ENCODE measurements around the gene DLG2.

DNA sequence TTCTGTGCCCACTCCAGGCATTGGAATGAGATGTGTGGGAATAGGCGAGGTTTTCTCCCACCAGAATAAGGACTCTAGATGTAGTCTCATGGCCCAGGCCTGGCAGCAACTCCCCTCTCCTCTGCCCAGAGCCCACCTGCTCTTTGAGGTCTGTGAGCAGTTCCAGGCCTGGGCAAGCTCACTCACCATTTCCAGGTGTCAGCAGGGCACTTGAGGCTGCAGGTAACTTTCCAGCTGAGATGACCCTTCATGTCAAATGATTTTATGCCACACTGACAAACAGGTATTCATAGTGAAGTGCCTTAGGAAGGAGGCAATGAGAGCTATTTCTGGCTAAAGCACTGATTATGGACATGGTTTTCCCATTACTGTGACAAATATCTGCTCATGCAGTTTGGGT, 2217.7 kb downstream of the DLG2 start:
- TF ChIP-seq, protein P1, sequence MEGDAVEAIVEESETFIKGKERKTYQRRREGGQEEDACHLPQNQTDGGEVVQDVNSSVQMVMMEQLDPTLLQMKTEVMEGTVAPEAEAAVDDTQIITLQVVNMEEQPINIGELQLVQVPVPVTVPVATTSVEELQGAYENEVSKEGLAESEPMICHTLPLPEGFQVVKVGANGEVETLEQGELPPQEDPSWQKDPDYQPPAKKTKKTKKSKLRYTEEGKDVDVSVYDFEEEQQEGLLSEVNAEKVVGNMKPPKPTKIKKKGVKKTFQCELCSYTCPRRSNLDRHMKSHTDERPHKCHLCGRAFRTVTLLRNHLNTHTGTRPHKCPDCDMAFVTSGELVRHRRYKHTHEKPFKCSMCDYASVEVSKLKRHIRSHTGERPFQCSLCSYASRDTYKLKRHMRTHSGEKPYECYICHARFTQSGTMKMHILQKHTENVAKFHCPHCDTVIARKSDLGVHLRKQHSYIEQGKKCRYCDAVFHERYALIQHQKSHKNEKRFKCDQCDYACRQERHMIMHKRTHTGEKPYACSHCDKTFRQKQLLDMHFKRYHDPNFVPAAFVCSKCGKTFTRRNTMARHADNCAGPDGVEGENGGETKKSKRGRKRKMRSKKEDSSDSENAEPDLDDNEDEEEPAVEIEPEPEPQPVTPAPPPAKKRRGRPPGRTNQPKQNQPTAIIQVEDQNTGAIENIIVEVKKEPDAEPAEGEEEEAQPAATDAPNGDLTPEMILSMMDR (IDR thresholded peaks at IDR 0.05) = no peak
- TF ChIP-seq POLR2A (IDR thresholded peaks at IDR 0.05) = no peak
